MM.1S (cell line): Measurements from ENCODE around the gene GART.

Experiments used
- DNase-seq: peaks from one replicate; pipeline ENCODE4 v3.0.0-alpha.2; 2015
- H2AFZ ChIP-seq: fragments of 300-600 bp; sonication (generic); 2 replicates; pipeline ENCODE4 v1.6.0; 2016; ENCODE audit warnings: antibody characterized with exemption, low read length
- H3F3A ChIP-seq: fragments of 300-600 bp; sonication (generic); 2 replicates; pipeline ENCODE4 v1.6.1; 2016; ENCODE audit warnings: mild to moderate bottlenecking, antibody characterized with exemption, low read length, moderate library complexity, mixed read lengths; ENCODE audit not compliant: insufficient read depth
- H3K27ac ChIP-seq: fragments of 300-600 bp; sonication (generic); 2 replicates; pipeline ENCODE4 v1.5.1; 2016; ENCODE audit warnings: mild to moderate bottlenecking, low read length
- H3K27me3 ChIP-seq: fragments of 300-600 bp; sonication (generic); replicated peaks from 2 replicates; pipeline ENCODE4 v1.6.0; 2016; ENCODE audit warnings: low read length; ENCODE audit not compliant: insufficient read depth
- H3K36me3 ChIP-seq: fragments of 300-600 bp; sonication (generic); replicated peaks from 2 replicates; pipeline ENCODE4 v1.6.1; 2016; ENCODE audit warnings: mild to moderate bottlenecking, low read length, mixed read lengths; ENCODE audit not compliant: insufficient read depth
- H3K4me1 ChIP-seq: fragments of 300-600 bp; sonication (generic); 2 replicates; pipeline ENCODE4 v1.6.1; 2016; ENCODE audit warnings: low read length, mixed read lengths
- H3K4me2 ChIP-seq: fragments of 300-600 bp; sonication (generic); 2 replicates; pipeline ENCODE4 v1.6.0; 2016; ENCODE audit warnings: low read depth, low read length
- H3K4me3 ChIP-seq: fragments of 300-600 bp; sonication (generic); 2 replicates; pipeline ENCODE4 v1.5.1; 2016; ENCODE audit warnings: low read length, mixed read lengths
- H3K79me2 ChIP-seq: fragments of 300-600 bp; sonication (generic); 2 replicates; pipeline ENCODE4 v1.6.1; 2016; ENCODE audit warnings: mixed run types, low read length, mixed read lengths
- H3K9ac ChIP-seq: fragments of 300-600 bp; sonication (generic); 2 replicates; pipeline ENCODE4 v1.6.1; 2016; ENCODE audit warnings: low read length, mixed read lengths
- H3K9me2 ChIP-seq: fragments of 300-600 bp; sonication (generic); replicated peaks from 2 replicates; pipeline ENCODE4 v1.6.1; 2016; ENCODE audit warnings: mild to moderate bottlenecking, low read length, mixed read lengths; ENCODE audit not compliant: insufficient read depth
- H3K9me3 ChIP-seq: fragments of 300-600 bp; sonication (generic); replicated peaks from 2 replicates; pipeline ENCODE4 v1.6.1; 2016; ENCODE audit warnings: mild to moderate bottlenecking, low read length, mixed read lengths; ENCODE audit not compliant: insufficient read depth
- H4K20me1 ChIP-seq: fragments of 300-600 bp; sonication (generic); 2 replicates; pipeline ENCODE4 v1.6.1; 2016; ENCODE audit warnings: mild to moderate bottlenecking, low read length, moderate library complexity, mixed read lengths; ENCODE audit not compliant: insufficient read depth
- EZH2 ChIP-seq: fragments of 300-600 bp; sonication (generic); optimal IDR thresholded peaks from 2 replicates; pipeline ENCODE3; 2017; ENCODE audit warnings: low read depth, mild to moderate bottlenecking, antibody characterized with exemption, low read length, mixed read lengths
- EZH2phosphoT487 ChIP-seq: fragments of 300-600 bp; sonication (generic); IDR thresholded peaks from 2 replicates; pipeline ENCODE4 v1.6.1; 2018; ENCODE audit warnings: antibody characterized with exemption, low read length
- TF ChIP-seq, protein P1 (sequence below): fragments of 300-600 bp; sonication (generic); IDR thresholded peaks from 2 replicates; pipeline ENCODE4 v1.5.1; 2016; ENCODE audit warnings: antibody characterized with exemption, low read length, mixed read lengths

Gene GART

DNA sequence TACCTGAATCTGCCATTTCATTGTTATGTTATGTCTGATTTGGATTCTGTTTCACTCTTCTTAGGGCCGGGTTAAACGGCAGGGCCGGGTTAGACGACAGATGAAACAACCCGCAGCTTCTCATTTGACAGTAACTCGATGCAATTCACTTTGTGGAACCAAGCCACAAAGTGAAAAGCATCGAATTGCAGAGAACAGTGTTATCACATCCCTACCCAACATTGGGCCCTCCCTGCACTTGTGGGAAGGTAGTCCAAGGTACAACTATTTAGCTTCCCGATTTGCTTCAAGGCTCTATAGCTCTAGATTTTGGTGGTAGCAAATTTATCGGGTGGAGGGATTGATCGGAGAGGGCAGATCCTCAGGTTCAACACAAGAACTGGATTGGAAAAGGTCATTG, 17.9 kb upstream of the GART start:
- Histone ChIP-seq H3K36me3 (peaks cover 68% of the 10 kb centered on the region), H3K4me3 (no peak overlapping the region), H3K9me2 (no peaks in the 10 kb centered on the region), H3K4me2 (no peak overlapping the region), H2AFZ (no peak overlapping the region), H3K27ac (no peak overlapping the region), H3K9ac (no peak overlapping the region), H3K27me3 (no peaks in the 10 kb centered on the region), H3K4me1 (no peaks in the 10 kb centered on the region), H3K79me2 (peaks cover 92% of the 10 kb centered on the region), H3F3A (peaks cover 6% of the 10 kb centered on the region; the same call in 1 of the 2 replicates), H4K20me1 (peaks cover 39% of the 10 kb centered on the region), H3K9me3 (no peaks in the 10 kb centered on the region)
- DNase-seq, result no peak
- TF ChIP-seq, protein P1, sequence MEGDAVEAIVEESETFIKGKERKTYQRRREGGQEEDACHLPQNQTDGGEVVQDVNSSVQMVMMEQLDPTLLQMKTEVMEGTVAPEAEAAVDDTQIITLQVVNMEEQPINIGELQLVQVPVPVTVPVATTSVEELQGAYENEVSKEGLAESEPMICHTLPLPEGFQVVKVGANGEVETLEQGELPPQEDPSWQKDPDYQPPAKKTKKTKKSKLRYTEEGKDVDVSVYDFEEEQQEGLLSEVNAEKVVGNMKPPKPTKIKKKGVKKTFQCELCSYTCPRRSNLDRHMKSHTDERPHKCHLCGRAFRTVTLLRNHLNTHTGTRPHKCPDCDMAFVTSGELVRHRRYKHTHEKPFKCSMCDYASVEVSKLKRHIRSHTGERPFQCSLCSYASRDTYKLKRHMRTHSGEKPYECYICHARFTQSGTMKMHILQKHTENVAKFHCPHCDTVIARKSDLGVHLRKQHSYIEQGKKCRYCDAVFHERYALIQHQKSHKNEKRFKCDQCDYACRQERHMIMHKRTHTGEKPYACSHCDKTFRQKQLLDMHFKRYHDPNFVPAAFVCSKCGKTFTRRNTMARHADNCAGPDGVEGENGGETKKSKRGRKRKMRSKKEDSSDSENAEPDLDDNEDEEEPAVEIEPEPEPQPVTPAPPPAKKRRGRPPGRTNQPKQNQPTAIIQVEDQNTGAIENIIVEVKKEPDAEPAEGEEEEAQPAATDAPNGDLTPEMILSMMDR, result no peak
- TF ChIP-seq EZH2 (no peak), EZH2phosphoT487 (no peak)

DNA sequence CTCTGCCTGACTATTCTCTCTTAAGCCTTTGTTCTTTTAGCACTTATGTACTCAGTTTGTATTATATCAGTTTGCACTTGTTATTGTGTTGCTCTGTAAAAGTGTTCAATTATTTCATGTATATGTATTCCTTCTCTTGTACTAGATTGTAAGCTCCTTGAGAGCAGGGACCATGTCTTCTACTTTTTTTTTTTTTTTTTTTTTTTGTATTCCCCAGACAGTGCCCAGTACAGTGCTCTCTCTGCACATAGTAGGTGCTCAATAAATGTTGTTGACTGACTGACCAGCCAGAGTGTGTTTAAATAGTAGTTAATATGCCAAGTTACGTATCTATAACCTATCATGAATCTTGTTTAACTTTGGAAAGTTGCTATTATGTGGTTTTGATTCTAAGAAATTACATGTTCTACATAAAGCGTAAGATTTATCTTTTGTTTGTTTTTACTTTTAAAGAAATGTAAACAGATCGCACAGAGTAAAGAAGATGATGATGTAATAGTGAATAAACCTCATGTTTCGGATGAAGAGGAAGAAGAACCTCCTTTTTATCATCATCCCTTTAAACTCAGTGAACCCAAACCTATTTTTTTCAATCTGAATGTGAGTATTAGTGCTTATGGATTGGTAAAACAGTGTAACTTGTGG, 17.0 kb upstream of the GART start:
- no peak overlapping the region for H3K4me3 ChIP-seq
- H3K9ac ChIP-seq, result no peak overlapping the region
- no peaks in the 10 kb centered on the region for H3K9me2 ChIP-seq
- H4K20me1 ChIP-seq, result peaks cover 47% of the 10 kb centered on the region
- H2AFZ ChIP-seq, result no peak overlapping the region
- no peak for DNase-seq
- no peaks in the 10 kb centered on the region for H3K4me1 ChIP-seq
- no peaks in the 10 kb centered on the region for H3K27me3 ChIP-seq
- no peak overlapping the region for H3K27ac ChIP-seq
- TF ChIP-seq, protein P1, result no peak
- TF ChIP-seq EZH2 (no peak), EZH2phosphoT487 (no peak)
- no peaks in the 10 kb centered on the region for H3K9me3 ChIP-seq
- H3K36me3 ChIP-seq, result peaks cover 76% of the 10 kb centered on the region
- peaks cover 6% of the 10 kb centered on the region; the same call in 1 of the 2 replicates for H3F3A ChIP-seq
- H3K79me2 ChIP-seq, result peaks cover 95% of the 10 kb centered on the region
- H3K4me2 ChIP-seq, result no peak overlapping the region

DNA sequence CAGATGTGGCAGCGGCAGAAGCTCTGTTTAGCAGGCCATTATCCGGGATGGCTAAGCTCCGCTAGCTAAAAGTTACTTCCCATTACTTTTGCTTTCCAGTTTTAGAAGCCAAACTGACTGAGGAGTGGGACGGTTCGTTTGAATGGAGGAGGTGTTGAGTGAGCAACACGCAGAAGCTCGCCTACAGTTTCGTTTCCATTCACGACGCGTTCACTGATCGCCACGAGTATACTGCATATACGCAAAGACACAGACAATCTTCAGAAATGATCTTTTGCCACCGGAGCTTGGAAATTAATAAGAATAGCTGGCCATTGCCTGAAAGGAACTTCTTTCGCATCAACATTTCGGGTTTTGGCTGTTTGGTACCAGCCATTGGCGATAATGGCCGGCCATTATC, 15.5 kb upstream of the GART start:
- Histone ChIP-seq H3K9ac (no peak overlapping the region), H3K79me2 (peaks cover 95% of the 10 kb centered on the region), H2AFZ (no peak overlapping the region), H3K9me2 (no peaks in the 10 kb centered on the region), H3K36me3 (peaks cover 80% of the 10 kb centered on the region), H3K4me3 (no peak overlapping the region), H4K20me1 (peaks cover 60% of the 10 kb centered on the region), H3K9me3 (no peaks in the 10 kb centered on the region), H3F3A (peaks cover 6% of the 10 kb centered on the region; the same call in 1 of the 2 replicates), H3K4me2 (no peak overlapping the region), H3K4me1 (no peaks in the 10 kb centered on the region), H3K27ac (no peak overlapping the region), H3K27me3 (no peaks in the 10 kb centered on the region)
- DNase-seq, result no peak
- TF ChIP-seq EZH2phosphoT487, result no peak
- TF ChIP-seq EZH2, result no peak
- TF ChIP-seq, protein P1, result no peak
